GM19328 (cell line): ENCODE results near the gene KRT26.
"Not testable (repeated sequence)": the region's sequence is repeated elsewhere in the genome, so short reads cannot be mapped to it uniquely, and the experiment has no call there.

Experiments used
- ATAC-seq: cut with Tn5 transposase; IDR thresholded peaks from one replicate; pipeline ENCODE4 v1.9.1; 2021; ENCODE audit warnings: mild to moderate bottlenecking, moderate library complexity; ENCODE audit not compliant: unreplicated experiment

Gene KRT26, protein sequence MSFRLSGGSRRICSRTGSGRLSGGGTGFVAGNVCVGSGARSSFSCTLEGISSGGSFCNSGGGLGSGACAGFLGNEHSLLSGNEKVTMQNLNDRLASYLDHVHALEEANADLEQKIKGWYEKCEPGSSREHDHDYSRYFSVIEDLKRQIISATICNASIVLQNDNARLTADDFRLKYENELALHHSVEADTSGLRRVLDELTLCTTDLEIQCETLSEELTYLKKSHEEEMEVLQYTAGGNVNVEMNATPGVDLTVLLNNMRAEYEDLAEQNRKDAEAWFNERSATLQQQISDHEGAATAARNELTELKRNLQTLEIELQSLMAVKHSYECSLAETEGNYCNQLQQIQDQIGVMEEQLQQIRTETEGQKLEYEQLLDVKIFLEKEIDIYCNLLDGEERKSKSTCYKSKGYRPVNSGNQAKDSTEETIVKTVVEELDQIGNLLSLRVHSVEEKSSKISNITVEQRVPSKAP

DNA sequence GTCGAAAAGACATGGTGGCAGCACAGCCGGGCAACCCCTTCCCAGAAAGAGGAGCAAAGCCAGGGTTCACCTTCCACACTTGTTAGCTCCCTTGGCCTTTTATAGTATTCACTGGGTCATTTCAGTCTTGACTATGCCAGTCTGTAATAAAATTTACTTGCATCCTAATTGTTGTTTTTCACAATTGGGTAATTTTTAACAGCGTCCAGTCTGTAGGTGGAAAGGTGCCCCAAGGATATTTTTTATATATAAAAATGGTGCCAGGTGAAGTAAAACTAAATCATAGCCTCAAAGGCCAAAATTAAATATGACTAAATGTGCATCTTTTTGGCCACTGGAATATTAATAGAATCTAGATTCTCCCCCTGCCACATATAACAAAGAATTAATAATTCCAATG is at the start of gene KRT26:
Gene KRT26, minus strand, starts transcription at position 101 of the 400 bp plus-strand sequence. Its CDS starts 88 bp downstream, at position 13.
- no peak for ATAC-seq

DNA sequence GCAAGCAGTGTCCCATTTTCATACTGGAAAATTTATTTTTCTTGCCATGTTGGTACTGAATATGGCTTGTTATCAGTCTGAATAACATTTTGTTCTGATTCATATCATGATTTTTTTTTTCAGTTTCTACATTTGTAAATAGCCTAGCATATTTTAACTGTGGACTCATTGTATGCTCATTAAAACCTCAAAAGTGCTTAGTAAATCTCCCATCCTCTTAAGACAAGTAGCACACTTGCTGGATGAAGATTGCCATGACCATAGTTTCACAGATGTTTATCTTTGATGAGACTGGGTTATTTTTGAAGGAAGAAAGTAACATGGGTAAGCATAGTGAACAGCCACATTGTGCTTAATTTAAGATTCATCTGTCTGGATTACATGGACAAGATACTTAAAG is 49.5 kb upstream of the KRT26 start:
- no peak for ATAC-seq

DNA sequence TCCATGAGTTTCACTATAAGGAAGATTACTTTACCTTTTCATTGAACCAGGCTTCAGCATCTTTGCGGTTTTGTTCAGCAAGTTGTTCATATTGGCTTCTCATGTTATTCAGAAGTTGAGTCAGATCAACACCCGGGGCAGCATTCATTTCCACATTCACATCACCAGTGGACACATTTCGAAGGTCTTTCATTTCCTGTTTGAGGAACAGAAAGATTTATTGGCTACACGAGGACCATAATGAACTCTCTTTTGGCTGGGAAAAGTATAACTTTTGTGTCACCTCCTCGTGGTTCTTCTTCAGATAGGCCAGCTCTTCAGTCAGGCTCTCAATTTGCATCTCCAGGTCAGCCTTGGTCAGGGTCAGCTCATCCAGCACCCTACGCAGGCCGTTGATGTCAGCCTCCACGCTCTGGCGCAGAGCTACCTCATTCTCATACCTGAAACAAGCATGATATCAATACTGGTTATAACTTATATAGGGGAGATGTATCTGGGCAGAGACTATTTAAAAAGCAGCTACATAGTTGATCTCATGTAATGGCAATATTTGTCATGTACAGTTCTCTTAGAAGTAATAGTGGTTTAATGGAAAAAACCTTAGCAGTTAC is 48.3 kb upstream of the KRT26 start:
- ATAC-seq = no peak

DNA sequence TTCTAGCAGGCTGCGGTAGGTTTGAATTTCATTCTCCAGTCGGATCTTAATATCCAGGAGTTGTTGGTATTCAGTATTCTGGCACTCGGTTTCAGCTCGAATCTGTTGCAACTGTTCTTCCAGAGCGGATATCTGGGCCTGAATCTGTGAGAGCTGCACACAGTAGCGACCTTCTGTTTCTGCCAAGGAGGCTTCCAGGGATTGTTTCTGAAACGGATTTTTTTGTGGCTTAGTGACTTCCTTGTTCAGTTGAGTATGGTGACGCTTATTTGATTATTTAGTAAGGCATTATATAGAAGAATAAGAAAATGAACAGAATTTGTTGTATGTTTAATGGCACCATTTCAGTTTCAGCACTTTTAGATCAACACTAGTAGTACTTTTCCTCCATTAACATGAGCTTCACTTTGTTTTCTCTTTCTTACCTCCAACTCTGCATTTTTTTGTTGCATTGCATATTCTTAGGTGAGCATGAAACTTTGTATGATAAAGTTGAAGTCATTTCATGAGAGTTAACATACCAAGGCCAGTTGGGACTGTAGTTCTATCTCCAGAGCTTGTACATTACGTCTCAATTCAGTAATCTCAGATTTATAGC is 47.6 kb upstream of the KRT26 start:
- no peak for ATAC-seq

DNA sequence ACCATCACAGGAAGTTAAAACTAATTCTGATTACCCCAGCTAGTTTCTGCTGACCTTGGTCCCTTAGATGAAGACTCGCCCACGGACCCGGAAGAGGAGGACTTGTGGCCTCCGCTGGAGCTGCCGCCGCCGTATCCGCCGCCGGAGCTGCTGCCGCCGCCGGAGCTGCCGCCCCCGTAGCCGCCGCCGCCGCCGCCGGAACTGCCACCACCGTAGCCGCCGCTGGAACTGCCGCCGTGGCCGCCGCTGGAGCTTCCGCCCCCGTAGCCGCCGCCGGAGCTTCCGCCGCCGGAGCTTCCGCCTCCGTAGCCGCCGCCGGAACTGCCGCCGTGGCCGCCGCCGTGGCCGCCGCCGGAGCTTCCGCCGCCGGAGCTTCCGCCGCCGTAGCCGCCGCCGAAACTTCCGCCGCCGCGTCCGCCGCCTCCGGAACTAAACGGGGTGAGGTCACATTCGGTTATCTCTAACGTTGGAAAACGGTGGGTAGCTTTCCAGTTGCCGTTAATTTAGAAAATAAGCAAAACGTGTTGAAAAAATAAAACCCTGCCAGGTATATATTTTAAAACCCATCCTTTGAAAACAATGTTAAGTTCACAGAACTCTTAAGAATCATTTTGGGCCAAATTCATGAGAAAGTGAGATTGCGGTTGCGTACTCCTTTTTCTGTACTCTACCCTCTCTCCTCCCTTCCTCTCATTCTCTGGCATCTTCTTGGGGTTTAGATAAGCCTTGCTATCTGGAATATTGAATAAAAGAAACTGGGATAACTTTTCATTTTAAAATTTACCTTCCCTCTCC is 46.9 kb upstream of the KRT26 start:
- ATAC-seq = peak; percentile 75

DNA sequence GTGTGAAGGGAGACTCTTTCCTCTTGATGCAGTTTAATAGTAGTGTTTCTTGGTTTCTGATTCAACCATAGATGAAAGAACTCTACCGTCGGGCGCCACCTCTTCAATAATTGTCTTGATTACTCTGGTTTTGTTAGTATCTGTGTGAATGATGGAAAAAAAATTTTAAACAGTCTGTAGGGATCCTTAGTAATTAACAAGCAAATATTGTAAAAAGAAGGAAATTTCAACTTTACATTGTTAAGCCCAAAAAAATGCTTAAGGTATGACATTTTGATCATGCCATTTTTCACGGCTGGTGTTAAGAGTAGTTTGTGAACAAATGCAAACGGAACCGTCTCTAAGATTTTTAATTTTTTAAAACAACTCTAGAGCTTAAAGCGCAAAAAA is 46.3 kb upstream of the KRT26 start:
- ATAC-seq = no peak

DNA sequence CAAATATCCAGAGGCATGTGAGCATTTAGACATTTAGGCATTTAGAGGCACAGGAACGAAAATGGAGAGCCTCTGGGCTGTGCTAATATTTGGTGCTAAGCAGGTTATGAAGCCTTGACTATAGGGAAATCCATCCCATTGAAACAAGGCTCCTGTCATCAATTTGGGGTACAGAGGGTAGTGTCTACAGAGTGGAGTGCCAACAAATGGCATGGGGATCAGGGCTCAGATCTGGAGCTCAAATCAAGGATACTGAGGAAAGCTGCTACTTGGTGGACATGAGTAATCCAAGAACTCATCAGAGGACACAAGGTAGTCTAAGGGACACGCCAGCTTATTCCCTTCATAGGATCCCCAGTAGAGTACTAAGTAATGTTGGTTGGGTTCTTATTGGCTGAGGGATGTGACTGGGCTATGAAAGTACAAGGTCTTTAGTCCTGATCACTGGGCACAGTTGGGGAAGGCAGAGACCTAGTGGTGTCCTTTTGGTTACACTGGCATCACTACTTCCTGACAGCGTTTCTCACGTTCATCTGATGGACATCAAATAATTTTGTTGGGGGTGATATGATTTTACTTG is 45.2 kb upstream of the KRT26 start:
- ATAC-seq = no peak

DNA sequence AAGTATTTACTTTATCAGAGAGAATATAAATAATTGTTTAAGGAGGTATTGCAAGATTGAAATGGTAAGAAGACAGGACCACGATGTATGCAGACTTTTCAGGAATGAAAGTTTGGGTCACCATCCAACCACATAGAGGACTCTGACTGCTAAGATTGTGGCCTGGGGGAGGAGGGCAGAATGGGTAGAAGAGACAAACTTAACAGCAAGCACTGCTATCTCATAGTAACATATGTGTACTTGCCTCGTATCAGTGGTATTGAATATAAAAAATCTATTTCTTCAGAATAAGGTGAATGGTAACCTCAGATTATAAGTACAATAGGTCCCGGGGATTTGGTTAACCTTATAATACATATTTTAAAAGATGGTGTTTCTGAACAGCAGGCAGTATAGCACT is 44.6 kb upstream of the KRT26 start:
- no peak for ATAC-seq

DNA sequence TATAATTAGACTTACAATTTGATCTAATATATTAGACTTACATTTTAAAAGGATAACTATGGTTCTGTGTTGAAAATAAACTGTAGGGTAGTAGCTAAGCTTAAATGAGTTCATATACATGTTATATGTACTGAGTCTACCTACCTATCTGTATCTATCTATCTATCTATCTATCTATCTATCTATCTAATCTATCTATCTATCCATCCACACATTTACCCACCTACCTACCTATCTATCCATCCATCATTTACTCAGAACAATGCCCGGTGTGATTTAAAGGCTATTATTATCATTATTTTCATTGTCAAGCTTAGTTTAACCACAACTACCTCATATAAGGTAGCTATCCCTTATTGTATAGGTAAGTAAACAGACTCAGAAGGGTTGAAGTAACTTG is 43.4 kb upstream of the KRT26 start:
- ATAC-seq = no peak

DNA sequence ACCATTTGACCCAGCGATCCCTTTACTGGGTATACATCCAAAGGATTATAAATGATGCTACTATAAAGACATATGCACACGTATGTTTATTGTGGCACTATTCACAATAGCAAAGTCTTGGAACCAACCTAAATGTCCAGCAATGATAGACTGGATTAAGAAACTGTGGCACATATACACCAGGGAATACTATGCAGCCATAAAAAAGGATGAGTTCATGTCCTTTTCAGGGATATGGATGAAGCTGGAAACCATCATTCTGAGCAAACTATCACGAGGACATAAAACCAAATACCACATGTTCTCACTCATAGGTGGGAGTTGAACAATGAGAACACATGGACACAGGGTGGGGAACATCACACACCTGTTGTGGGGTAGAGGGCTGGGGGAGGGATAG is 42.7 kb upstream of the KRT26 start:
- not testable (repeated sequence) for ATAC-seq

DNA sequence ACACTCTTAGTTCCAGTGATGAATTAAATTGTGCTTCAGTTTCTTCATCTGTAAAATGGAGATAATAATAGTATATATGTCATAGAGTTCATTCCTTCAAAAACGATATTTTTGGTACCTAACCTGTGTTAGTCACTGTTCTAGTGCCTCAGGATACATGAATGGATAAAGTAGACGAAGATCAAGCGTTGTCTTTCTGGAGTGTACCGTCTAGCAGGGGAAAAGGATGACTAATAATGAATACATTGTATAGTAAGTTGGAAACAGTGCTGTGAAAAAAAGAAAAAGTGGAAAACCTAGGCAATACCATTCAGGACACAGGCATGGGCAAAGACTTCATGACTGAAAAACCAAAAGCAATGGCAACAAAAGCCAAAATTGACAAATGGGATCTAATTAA is 41.8 kb upstream of the KRT26 start:
- no peak for ATAC-seq

DNA sequence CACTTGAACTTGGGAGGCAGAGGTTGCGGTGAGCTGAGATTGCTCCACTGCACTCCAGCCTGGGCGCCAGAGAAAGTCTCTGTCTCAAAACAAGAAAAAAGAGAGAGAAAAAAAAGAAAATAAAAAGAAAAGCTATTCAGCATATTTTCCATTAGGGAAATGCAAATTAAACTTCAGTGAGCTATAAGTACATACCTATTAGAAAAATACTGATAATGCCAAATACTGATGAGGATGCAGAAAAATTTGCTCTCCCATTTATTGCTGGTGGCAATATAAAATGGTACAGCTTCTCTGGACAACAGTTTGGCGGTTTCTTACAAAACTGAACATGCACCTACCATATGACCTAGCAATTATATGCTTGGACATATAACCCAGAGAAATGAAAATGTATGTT is 40.6 kb upstream of the KRT26 start:
- ATAC-seq = no peak

DNA sequence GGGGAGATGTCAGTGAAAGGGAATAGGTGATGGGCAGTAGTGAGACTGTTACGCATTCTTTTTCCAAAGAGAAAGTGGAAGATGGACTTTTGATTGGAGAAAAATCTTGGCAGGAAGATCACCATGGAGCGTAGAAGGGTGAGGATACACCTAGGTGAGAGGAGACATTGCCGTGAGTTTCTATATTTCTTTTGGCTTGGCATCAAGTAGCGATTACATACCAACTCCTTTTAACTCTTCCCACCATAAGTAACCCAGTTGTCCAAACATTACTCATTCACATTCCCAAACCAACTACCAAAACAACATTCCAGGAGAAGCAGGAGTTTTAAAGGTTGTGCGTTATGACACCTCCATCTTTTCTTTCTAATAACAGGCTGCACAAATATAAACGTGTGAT is 38.5 kb upstream of the KRT26 start:
- ATAC-seq = no peak

DNA sequence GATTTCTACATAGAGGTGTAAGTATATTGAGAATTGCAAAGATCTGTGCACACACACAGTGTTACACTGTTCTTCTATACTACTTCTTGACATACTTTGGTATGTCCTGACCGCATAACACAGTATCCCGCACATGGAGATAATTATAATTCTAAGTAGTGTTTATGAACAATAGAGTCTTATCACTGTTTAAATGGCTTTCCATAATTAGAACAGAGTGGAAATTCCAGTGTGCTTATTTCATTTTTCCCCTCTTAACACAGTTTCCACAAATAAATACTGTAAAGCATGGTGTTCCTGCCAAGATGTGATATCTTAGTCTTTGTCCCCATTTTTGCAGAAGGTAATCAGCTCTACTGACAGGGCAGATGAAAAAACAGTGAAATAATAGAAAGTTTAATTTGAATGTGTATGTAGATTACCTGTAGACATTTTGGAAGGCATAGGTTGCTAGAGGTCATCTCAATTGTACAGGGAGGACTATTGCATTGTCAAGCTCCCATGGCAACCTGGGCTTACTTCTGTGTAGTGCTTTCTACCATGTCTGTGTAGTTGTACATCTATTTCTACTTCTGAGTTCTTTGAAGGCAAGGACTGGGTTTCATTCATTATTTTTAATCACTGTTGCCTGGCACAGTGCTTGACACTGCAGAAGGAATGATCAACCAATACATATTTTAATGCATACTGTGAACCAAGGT is 37.9 kb upstream of the KRT26 start:
- no peak for ATAC-seq

DNA sequence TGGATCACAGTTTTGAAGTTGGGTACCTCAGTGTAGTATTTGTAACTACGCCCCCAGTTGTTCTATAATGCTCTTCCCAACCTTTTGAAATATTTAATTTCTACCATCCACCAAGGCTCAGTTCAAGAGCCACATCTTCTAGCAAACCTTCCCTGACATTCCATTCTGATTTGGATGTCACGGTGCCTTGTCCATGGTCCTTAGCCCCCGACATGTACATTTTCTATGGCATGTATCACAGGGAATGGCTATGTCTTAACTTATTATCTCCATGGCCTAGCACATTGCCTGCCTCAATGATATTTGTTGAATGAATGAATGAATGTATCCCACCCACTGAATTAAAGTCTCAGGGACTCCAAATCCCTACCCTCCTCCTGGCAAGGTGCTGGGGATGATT is 34.1 kb upstream of the KRT26 start:
- ATAC-seq = no peak

DNA sequence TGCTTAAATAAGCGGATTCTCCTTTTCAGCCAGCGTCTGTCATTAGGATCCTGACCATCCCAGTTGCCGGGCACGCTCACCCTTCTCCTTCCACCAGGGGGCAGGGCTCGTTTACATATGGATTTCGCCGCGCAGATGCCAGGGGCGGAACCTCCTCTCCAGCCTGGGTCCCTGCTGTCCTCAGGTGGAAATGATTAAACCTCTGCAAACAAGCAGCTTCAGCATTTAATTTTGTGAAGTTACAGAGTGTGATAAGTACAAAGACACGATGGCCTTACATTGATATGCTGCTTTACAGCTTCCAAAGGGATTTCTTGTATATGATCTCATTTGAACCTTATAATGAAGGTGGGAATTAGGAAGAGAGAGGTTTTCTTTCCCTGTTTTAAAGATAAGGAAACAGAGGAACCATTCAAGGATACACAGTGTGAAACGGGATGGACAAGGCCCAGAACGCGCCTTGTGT is 31.6 kb upstream of the KRT26 start:
- no peak for ATAC-seq

DNA sequence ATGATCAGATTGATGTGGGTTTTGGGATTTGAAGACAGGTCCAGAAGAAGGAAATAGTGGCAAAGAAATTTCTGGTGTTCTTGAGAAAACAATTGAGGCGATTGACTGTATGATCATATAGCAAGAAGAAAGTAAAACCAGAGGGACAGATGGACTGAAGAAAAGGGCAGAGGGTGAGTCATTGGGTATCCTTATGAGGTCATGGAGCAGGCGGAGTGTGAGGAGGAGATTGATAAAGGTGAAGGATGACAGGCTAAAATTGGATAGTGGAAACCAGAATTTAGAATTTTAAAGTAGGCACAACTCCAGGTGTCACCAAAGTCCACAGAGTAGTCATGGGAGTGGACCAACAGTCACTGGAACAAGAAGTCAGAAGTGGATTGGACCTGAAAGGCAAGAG is 29.2 kb upstream of the KRT26 start:
- ATAC-seq = no peak

DNA sequence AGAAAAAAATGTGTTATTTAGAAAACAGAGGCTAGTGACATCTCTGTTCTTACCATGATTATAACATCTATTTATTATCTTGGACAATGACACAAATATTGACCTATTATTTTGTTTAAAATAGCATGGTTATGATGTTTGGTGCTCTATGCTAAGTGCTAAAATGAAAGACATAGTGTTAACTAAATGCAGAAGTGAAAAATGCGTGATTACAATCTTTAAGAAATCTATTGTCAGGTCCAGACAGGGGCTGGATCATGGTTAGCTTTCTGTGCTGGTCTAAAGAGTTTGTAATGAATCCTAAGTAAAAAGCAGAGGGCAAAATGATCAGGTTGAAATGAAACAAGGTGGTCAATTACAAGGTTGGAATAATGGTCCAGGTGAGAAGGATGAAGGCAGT is 28.4 kb upstream of the KRT26 start:
- no peak for ATAC-seq

DNA sequence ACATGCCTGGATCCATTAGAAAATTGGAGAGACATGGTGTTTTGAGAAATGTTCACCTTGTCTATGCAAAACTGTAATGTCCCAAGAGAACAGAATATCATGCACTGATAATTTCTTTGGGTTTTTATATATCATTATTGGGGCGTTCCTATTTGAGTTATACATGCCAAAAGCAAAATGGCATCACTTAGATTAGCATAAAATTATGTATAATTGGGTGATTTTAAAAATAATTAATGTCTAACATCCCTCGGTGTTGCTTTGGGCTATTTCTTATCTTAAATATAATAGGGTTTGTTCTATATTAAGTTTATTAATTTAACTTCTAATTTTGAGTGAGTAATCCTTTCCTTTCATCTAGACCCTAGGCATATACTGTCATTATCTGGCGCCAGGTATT is 27.9 kb upstream of the KRT26 start, which contains the start of gene KRT28:
Gene KRT28, minus strand, starts transcription at position 101 of the 400 bp plus-strand sequence. Its CDS starts 66 bp downstream, at position 35.
- no peak for ATAC-seq

DNA sequence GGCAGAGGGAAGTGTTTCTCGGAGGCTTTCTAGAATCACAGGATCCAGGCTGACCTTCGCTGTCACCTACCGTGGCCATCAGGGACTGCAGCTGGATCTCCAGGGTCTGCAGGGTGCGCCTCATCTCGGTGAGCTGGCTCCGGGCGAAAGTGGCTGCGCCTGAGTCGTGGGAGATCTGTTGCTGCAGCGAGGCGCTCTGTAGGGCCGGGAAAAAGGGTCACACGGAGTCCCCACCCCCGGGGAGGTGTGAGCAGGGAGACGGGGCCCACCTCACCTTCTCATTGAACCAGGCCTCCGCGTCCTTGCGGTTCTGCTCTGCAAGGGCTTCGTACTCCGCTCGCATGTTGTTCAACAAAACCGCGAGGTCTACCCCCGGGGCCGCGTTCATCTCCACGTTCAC is 24.8 kb upstream of the KRT26 start:
- no peak for ATAC-seq
